HepG2 (cell line): Measurements from ENCODE around the gene STIM1.

Source experiments
- CREB1 ChIP-seq, 2 experiments: fragments of 450-650 bp in 1 of 2; IDR thresholded peaks; 2 replicates each; pipeline ENCODE4 v1.6.1; 2016 to 2017; ENCODE audit warnings: control low read depth in 1 of 2, mild to moderate bottlenecking in 1 of 2, missing compliant biosample characterization in 1 of 2, missing genetic modification characterization in 1 of 2
- POLR2A ChIP-seq, 2 experiments: IDR thresholded peaks; 2 replicates each; pipeline ENCODE4 v1.6.1; 2011; ENCODE audit warnings: low read depth in 2 of 2, low read length in 2 of 2, mild to moderate bottlenecking in 1 of 2, moderate library complexity in 1 of 2; ENCODE audit not compliant: insufficient read depth in 1 of 2
- TF ChIP-seq, protein P1 (sequence below): sonication (generic); formaldehyde crosslinking; IDR thresholded peaks from 2 replicates; pipeline ENCODE4 v1.9.0; 2021; ENCODE audit warnings: missing genetic modification reagents, borderline replicate concordance
- TF ChIP-seq, protein P2 (sequence below): IDR thresholded peaks from 2 replicates; pipeline ENCODE4 v1.6.1; 2016; ENCODE audit warnings: control low read depth

DNA sequence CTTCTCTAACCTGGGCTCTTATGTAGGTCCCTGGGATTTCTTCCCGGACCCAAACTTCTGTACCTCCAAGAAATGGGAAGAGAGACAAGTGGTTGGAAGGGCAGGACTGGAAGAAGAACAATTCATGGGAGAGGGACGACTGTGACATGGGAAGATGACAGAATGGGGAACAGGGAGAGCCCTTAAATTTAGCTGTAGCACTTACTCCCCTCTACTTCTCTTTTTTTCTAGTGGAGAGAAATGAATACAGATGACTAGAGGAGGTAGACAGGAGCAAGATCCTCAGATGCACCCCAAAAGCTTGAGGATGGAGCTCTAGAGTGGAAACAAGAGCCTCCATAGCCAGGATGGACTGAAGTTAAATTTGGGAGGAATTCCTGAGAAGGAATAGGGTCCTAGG lies 17.0 kb upstream of the STIM1 start:
- TF ChIP-seq CREB1 (IDR thresholded peaks at IDR 0.05) (no peak), CREB1 (CRISPR knock-in tag; IDR thresholded peaks at IDR 0.05) (no peak), POLR2A (IDR thresholded peaks at IDR 0.05; ENCODE audit: insufficient read depth in 1 of 2, low read depth in 2 of 2, low read length in 2 of 2) (no peak)
- TF ChIP-seq, protein P1, sequence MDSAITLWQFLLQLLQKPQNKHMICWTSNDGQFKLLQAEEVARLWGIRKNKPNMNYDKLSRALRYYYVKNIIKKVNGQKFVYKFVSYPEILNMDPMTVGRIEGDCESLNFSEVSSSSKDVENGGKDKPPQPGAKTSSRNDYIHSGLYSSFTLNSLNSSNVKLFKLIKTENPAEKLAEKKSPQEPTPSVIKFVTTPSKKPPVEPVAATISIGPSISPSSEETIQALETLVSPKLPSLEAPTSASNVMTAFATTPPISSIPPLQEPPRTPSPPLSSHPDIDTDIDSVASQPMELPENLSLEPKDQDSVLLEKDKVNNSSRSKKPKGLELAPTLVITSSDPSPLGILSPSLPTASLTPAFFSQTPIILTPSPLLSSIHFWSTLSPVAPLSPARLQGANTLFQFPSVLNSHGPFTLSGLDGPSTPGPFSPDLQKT (CRISPR knock-in tag): no peak
- TF ChIP-seq, protein P2, sequence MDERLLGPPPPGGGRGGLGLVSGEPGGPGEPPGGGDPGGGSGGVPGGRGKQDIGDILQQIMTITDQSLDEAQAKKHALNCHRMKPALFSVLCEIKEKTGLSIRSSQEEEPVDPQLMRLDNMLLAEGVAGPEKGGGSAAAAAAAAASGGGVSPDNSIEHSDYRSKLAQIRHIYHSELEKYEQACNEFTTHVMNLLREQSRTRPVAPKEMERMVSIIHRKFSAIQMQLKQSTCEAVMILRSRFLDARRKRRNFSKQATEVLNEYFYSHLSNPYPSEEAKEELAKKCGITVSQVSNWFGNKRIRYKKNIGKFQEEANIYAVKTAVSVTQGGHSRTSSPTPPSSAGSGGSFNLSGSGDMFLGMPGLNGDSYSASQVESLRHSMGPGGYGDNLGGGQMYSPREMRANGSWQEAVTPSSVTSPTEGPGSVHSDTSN (CRISPR knock-in tag): no peak
